Endodermal cell (in vitro differentiated cells): Measurements from ENCODE around the gene KIAA0825. TPM values are rescaled to one million over a fixed set of nuclear protein-coding genes. Genes with fewer than 3 reads are reported as not detected.

Experiments
- DNase-seq: peaks from one replicate; pipeline ENCODE4 v3.0.0-alpha.2; 2017
- H3K27ac ChIP-seq: 2 replicates; pipeline ENCODE4 v1.5.1; 2013; ENCODE audit warnings: mild to moderate bottlenecking, low read depth, low read length, moderate library complexity
- H3K27me3 ChIP-seq: 2 replicates; pipeline ENCODE4 v1.6.1; 2013; ENCODE audit warnings: mild to moderate bottlenecking, low read length, moderate library complexity; ENCODE audit not compliant: insufficient read depth, control insufficient read depth, poor library complexity, severe bottlenecking
- H3K36me3 ChIP-seq: 2 replicates; pipeline ENCODE4 v1.7.0; 2013; ENCODE audit warnings: mild to moderate bottlenecking, low read length, moderate library complexity; ENCODE audit not compliant: control insufficient read depth, insufficient read depth
- H3K4me1 ChIP-seq: one replicate; pipeline ENCODE4 v1.7.0; 2013; ENCODE audit warnings: low read length; ENCODE audit not compliant: control insufficient read depth, insufficient read depth
- H3K4me3 ChIP-seq: 2 replicates; pipeline ENCODE4 v1.5.1; 2013; ENCODE audit warnings: mild to moderate bottlenecking, low read length, moderate library complexity
- H3K9ac ChIP-seq: 2 replicates; pipeline ENCODE4 v1.6.1; 2013; ENCODE audit warnings: mild to moderate bottlenecking, low read length, moderate library complexity; ENCODE audit not compliant: poor library complexity, severe bottlenecking; ENCODE audit errors: extremely low read depth
- H3K9me3 ChIP-seq: 2 replicates; pipeline ENCODE4 v1.6.1; 2013; ENCODE audit warnings: mild to moderate bottlenecking, low read length, moderate library complexity; ENCODE audit not compliant: control insufficient read depth
- H3K27ac Mint-ChIP-seq: 2 replicates; pipeline ENCODE4 v1.8.0; 2020; ENCODE audit warnings: mixed read lengths
- H3K27me3 Mint-ChIP-seq: 2 replicates; pipeline ENCODE4 v1.8.0; 2021; ENCODE audit warnings: mild to moderate bottlenecking, mixed read lengths; ENCODE audit not compliant: insufficient read depth
- H3K36me3 Mint-ChIP-seq: 2 replicates; pipeline ENCODE4 v1.8.0; 2020; ENCODE audit warnings: low read depth, mixed read lengths
- H3K4me1 Mint-ChIP-seq: 2 replicates; pipeline ENCODE4 v1.8.0; 2020; ENCODE audit warnings: mixed read lengths
- H3K4me3 Mint-ChIP-seq: 2 replicates; pipeline ENCODE4 v1.8.0; 2020; ENCODE audit warnings: mild to moderate bottlenecking, moderate library complexity, mixed read lengths
- H3K9me3 Mint-ChIP-seq: 2 replicates; pipeline ENCODE4 v1.8.0; 2020; ENCODE audit warnings: mild to moderate bottlenecking, mixed read lengths
- CTCF ChIP-seq: fragments of 200-600 bp; sonication (generic); conservative IDR thresholded peaks from 2 replicates; pipeline ENCODE4 v1.5.0; 2021; ENCODE audit warnings: antibody characterized with exemption, mild to moderate bottlenecking
- WGBS, 2 experiments: methylation state at CpG; one replicate each; pipeline versions ENCODE4 v1.1.5 to v1.1.7; 2013; ENCODE audit warnings: missing lambda C conversion rate in 2 of 2, mixed read lengths in 1 of 2; ENCODE audit not compliant: insufficient coverage in 1 of 2, insufficient read length in 1 of 2; 5-methylcytosine and 5-hydroxymethylcytosine counted together
- total RNA-seq, 2 donors: library from RNA; stranded (reverse); fragmentation: NEBNext Ultra II Directional in 1 of 2; extraction: Animal tissue kit (Norgen Biotek cat#: 25700) in 1 of 2; gene quantifications; 2 replicates in 1 of 2; 3 replicates in 1 of 2; pipeline ENCODE4 v1.2.1, GENCODE V29; 2021

The KIAA0825 gene
- total RNA-seq, 2 donors from 2014 or later = 2.6 to 3.1 TPM

- no peak for TF ChIP-seq CTCF
- no peak for DNase-seq
- H3K4me3 Mint-ChIP-seq = no peak overlapping the region
- H3K36me3 Mint-ChIP-seq = no peaks in the 10 kb centered on the region
- WGBS, 2 experiments = 92 to 100% methylated on average over 1 of the region's 1 CpG
- Histone ChIP-seq H3K9me3 (no peaks in the 10 kb centered on the region), H3K4me1 (no peaks in the 10 kb centered on the region), H3K27me3 (no peaks in the 10 kb centered on the region), H3K9ac (no peak overlapping the region), H3K27ac (no peak overlapping the region), H3K36me3 (no peaks in the 10 kb centered on the region), H3K4me3 (no peak overlapping the region)
- no peak overlapping the region for H3K27ac Mint-ChIP-seq
- H3K4me1 Mint-ChIP-seq = peaks cover 20% of the 10 kb centered on the region
- H3K27me3 Mint-ChIP-seq = no peaks in the 10 kb centered on the region
- H3K9me3 Mint-ChIP-seq = no peaks in the 10 kb centered on the region
Measured at GRCh38 chr5:94308442-94308841, 310.0 kb downstream of the KIAA0825 start.

- no peak overlapping the region for H3K9ac ChIP-seq
- H3K4me1 ChIP-seq = no peaks in the 10 kb centered on the region
- no peaks in the 10 kb centered on the region for H3K27me3 ChIP-seq
- H3K27ac ChIP-seq = no peak overlapping the region
- no peak for DNase-seq
- peaks cover 6% of the 10 kb centered on the region for H3K36me3 Mint-ChIP-seq
- H3K27me3 Mint-ChIP-seq = no peaks in the 10 kb centered on the region
- peaks cover 2% of the 10 kb centered on the region for H3K4me1 Mint-ChIP-seq
- H3K4me3 ChIP-seq = no peak overlapping the region
- H3K9me3 Mint-ChIP-seq = no peaks in the 10 kb centered on the region
- no peak overlapping the region for H3K4me3 Mint-ChIP-seq
- H3K36me3 ChIP-seq = peaks cover 7% of the 10 kb centered on the region
- H3K27ac Mint-ChIP-seq = no peak overlapping the region
- TF ChIP-seq CTCF = no peak
- H3K9me3 ChIP-seq = no peaks in the 10 kb centered on the region
- 94 to 98% methylated on average over 6 to 7 of the region's 7 CpGs for WGBS, 2 experiments
Measured at GRCh38 chr5:94304146-94304545, 314.3 kb downstream of the KIAA0825 start.

- H3K9me3 Mint-ChIP-seq = peaks cover 22% of the 10 kb centered on the region
- H3K4me1 Mint-ChIP-seq = peaks cover 11% of the 10 kb centered on the region
- no peak overlapping the region for H3K4me3 Mint-ChIP-seq
- no peak for DNase-seq
- no peak for TF ChIP-seq CTCF
- Histone ChIP-seq H3K4me3 (no peak overlapping the region), H3K27me3 (no peaks in the 10 kb centered on the region), H3K9me3 (no peaks in the 10 kb centered on the region), H3K9ac (no peak overlapping the region), H3K36me3 (peaks cover 4% of the 10 kb centered on the region), H3K4me1 (no peaks in the 10 kb centered on the region), H3K27ac (no peak overlapping the region)
- H3K36me3 Mint-ChIP-seq = peaks cover 16% of the 10 kb centered on the region
- 56 to 95% methylated on average over 1 to 4 of the region's 4 CpGs for WGBS, 2 experiments
- H3K27me3 Mint-ChIP-seq = no peaks in the 10 kb centered on the region
- H3K27ac Mint-ChIP-seq = no peak overlapping the region
Measured at GRCh38 chr5:94288937-94289336, 329.5 kb downstream of the KIAA0825 start.
